NCI-H1105 (cell line): ENCODE data around the gene PXT1.

Experiments used
- DNase-seq: peaks from one replicate; lab custom pipeline; 2025; lab: John Stamatoyannopoulos, UW

PXT1 gene

GRCh38 chr6:36387440-36388303, 55.0 kb downstream of the PXT1 start, which contains the start of gene ETV7:
Gene ETV7 (minus strand): TSS chr6:36387669. CDS start chr6:36387541, 128 bp downstream.
- no peak for DNase-seq

GRCh38 chr6:36386495-36387439, 55.9 kb downstream of the PXT1 start:
- no peak for DNase-seq

GRCh38 chr6:36384095-36384494, 58.6 kb downstream of the PXT1 start:
- DNase-seq = no peak

GRCh38 chr6:36383606-36384005, 59.0 kb downstream of the PXT1 start:
- no peak for DNase-seq

GRCh38 chr6:36382976-36383375, 59.7 kb downstream of the PXT1 start:
- no peak for DNase-seq

- DNase-seq = no peak
These were observed 60.9 kb downstream of the PXT1 start for GRCh38 chr6:36381502-36382389.

GRCh38 chr6:36380166-36380565, 62.5 kb downstream of the PXT1 start:
- DNase-seq = no peak

GRCh38 chr6:36378936-36379335, 63.7 kb downstream of the PXT1 start:
- DNase-seq = no peak

- no peak for DNase-seq
These were observed 64.3 kb downstream of the PXT1 start for GRCh38 chr6:36378243-36378920.

GRCh38 chr6:36377594-36377993, 65.1 kb downstream of the PXT1 start:
- DNase-seq = no peak

- no peak for DNase-seq
These were observed 65.9 kb downstream of the PXT1 start for GRCh38 chr6:36376742-36377141.

GRCh38 chr6:36376183-36376582, 66.5 kb downstream of the PXT1 start:
- DNase-seq = no peak

GRCh38 chr6:36375644-36376155, 67.0 kb downstream of the PXT1 start:
- no peak for DNase-seq

- DNase-seq = no peak
These were observed 67.7 kb downstream of the PXT1 start for GRCh38 chr6:36374972-36375371.

GRCh38 chr6:36374194-36374593, 68.5 kb downstream of the PXT1 start:
- DNase-seq = no peak

GRCh38 chr6:36373368-36374019, 69.2 kb downstream of the PXT1 start:
- DNase-seq = peak; percentile 41

- DNase-seq = no peak
These were observed 70.6 kb downstream of the PXT1 start for GRCh38 chr6:36372088-36372487.

GRCh38 chr6:36371211-36371610, 71.4 kb downstream of the PXT1 start:
- no peak for DNase-seq

GRCh38 chr6:36370638-36371037, 72.0 kb downstream of the PXT1 start:
- DNase-seq = no peak
